ENCODE results near the gene ADH1A. TPM values are rescaled to one million over a fixed set of nuclear protein-coding genes. Genes with fewer than 3 reads are reported as not detected.

Gene ADH1A
- total and polyA plus RNA-seq, 11 donors, result 0.25 to 1.9 TPM; not detected in 9

DNA sequence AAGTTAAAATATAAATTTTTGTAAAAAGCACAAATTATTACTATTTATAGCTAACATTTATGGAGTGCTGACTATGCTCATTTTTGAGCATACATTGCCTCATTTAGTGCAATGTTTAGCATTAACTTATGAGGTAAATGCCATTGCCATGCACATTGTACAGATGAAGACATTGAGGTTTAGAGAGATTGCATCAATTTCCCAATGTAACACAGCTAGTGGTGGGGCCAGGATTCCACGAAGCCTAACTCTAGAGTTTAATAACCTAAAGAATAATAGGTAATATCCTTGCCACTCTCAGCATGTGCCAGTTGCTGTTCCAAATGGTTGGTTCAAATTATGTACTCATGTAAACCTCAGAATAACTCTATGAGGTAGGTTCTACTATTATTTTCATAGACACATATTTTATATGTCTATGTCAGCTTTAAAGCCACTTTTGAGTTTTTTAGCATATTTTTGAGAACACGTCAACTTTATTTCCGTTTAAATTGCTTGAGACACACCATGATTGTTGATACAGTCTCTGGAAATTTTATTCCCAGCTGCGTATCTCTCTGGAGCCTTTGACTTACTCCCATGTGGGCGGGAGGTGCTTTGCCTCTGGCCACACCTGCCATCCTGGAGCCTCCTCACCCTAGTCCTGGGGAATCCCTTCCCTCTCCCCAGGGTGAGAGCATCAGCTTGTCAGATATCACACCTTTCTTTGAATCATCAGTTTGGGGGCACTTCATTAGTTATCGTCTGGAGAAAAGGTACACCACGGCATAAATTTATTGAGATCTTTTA is 10.8 kb upstream of the ADH1A start:
- Histone ChIP-seq H3K4me3 (no peak overlapping the region), H3K4me1 (peaks cover 0 to 10% (median 0%) of the 10 kb centered on the region in 12 donors), H3K36me3 (no peaks in the 10 kb centered on the region), H3K27me3 (no peaks in the 10 kb centered on the region), H3K27ac (peak overlapping the region; percentile 24 to 72 (median 52)), H3K9me3 (peaks cover 0 to 37% (median 11%) of the 10 kb centered on the region in 12 donors)
- DNase-seq (no peak), ATAC-seq (peak in 1 of 4 donors; percentile 47)
- TF ChIP-seq POLR2A (IDR thresholded peaks at IDR 0.05), result no peak
- TF ChIP-seq, protein P1, sequence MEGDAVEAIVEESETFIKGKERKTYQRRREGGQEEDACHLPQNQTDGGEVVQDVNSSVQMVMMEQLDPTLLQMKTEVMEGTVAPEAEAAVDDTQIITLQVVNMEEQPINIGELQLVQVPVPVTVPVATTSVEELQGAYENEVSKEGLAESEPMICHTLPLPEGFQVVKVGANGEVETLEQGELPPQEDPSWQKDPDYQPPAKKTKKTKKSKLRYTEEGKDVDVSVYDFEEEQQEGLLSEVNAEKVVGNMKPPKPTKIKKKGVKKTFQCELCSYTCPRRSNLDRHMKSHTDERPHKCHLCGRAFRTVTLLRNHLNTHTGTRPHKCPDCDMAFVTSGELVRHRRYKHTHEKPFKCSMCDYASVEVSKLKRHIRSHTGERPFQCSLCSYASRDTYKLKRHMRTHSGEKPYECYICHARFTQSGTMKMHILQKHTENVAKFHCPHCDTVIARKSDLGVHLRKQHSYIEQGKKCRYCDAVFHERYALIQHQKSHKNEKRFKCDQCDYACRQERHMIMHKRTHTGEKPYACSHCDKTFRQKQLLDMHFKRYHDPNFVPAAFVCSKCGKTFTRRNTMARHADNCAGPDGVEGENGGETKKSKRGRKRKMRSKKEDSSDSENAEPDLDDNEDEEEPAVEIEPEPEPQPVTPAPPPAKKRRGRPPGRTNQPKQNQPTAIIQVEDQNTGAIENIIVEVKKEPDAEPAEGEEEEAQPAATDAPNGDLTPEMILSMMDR (IDR thresholded peaks at IDR 0.05), result no peak
- intact Hi-C loops (cut with DNase I), result loop anchor here in 1 of 10 donors (10.0 kb wide), 1 partner anchor 97 kb away; no protein-coding TSS in a partner anchor
- WGBS, 4 donors, result 74 to 84% (median 81%) methylated on average over 7 of the region's 7 CpGs

DNA sequence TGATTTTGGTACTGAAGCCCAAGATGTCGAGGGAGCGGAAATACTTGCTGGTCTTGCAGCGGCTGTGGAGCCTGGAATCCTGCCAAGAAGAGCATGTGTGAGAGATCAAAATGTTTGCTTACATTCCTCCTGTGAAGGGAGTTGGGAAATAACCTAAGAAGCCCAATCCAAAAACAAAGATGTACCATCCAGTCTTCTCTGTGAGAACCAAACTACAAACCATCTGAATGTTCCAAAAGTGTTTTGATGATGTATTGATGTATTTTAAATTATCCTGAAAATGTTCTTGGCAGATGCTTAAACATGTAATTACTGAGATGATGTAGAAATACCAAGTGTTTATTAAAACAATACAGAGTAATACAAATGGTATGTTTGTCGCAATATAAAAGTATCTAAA is 10.1 kb upstream of the ADH1A start:
- Histone ChIP-seq H3K4me3 (no peak overlapping the region), H3K36me3 (no peaks in the 10 kb centered on the region), H3K4me1 (peaks cover 0 to 10% (median 0%) of the 10 kb centered on the region in 12 donors), H3K9me3 (peaks cover 0 to 37% (median 11%) of the 10 kb centered on the region in 12 donors), H3K27ac (peak overlapping the region in 11 of 12 donors; percentile 24 to 72 (median 54)), H3K27me3 (no peaks in the 10 kb centered on the region)
- TF ChIP-seq, protein P1 (IDR thresholded peaks at IDR 0.05), result no peak
- TF ChIP-seq POLR2A (IDR thresholded peaks at IDR 0.05), result no peak
- 25 to 30% (median 29%) methylated on average over 4 of the region's 4 CpGs for WGBS, 4 donors
- DNase-seq (peak; percentile 76 to 90 (median 82)), ATAC-seq (peak; percentile 74 to 97 (median 82))
- intact Hi-C loops (cut with DNase I), result loop anchor here in 1 of 10 donors (10.0 kb wide), 1 partner anchor 96 kb away; no protein-coding TSS in a partner anchor

DNA sequence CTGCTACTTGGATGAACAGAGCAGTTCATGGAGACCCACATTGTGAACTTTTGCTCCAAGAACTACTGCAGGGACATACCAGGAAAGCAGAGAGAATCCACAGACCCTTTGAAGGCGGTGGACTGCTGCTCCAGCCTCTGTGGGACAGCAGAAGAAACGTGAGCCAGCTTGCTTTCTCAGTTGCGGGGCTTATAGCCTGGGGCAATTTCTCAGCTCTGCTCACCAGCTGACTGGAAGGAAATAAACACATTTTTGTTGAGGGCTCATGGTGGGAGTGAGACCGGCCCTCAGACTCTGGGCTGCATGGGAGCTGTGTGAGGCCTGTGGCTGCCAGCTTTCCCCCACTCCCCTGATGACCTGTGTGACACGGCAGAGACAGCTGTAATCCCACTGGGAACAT is 2.6 kb upstream of the ADH1A start:
- no peaks in the 10 kb centered on the region for H3K27me3 ChIP-seq
- no peaks in the 10 kb centered on the region for H3K36me3 ChIP-seq
- DNase-seq, result no peak
- H3K4me3 ChIP-seq, result no peak overlapping the region
- no peak for TF ChIP-seq POLR2A (IDR thresholded peaks at IDR 0.05)
- TF ChIP-seq, protein P1 (IDR thresholded peaks at IDR 0.05), result no peak
- H3K9me3 ChIP-seq, result peaks cover 0 to 30% (median 8%) of the 10 kb centered on the region in 12 donors
- no peak for ATAC-seq
- intact Hi-C loops (cut with DNase I), result no loop called here
- no peaks in the 10 kb centered on the region for H3K4me1 ChIP-seq
- no peak overlapping the region for H3K27ac ChIP-seq
- 75 to 84% (median 81%) methylated on average over 3 to 5 of the region's 5 CpGs for WGBS, 4 donors

DNA sequence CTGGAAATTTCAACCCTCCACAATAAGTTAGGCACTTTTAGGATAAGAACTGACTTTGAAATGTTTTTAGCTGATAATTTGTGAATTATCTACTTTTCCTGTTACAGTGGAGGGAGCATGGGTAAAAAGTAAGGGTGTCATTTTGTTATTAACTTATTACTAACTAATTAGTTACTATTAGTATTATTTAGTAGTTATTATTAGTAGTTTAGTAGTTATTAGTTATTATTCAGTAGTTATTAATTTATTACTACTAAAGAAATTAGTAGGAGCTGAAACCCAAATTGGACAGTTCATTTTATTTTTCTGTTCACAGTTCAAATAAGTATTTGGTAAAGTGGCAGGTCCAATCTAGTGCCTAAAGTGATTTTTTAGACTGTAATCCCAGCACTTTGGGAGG is 5.4 kb downstream of the ADH1A start:
- no peaks in the 10 kb centered on the region for H3K27me3 ChIP-seq
- intact Hi-C loops (cut with DNase I), result no loop called here
- no peak for ATAC-seq
- no peak for TF ChIP-seq POLR2A (IDR thresholded peaks at IDR 0.05)
- TF ChIP-seq, protein P1 (IDR thresholded peaks at IDR 0.05), result no peak
- H3K36me3 ChIP-seq, result no peaks in the 10 kb centered on the region
- DNase-seq, result no peak
- H3K27ac ChIP-seq, result peak overlapping the region in 2 of 12 donors; percentile 1 to 20
- no peak overlapping the region for H3K4me3 ChIP-seq
- H3K9me3 ChIP-seq, result no peaks in the 10 kb centered on the region
- no peaks in the 10 kb centered on the region for H3K4me1 ChIP-seq
